Right ventricle myocardium superior (tissue), 1 donor: ENCODE measurements around the gene FH. TPM values are rescaled to one million over a fixed set of nuclear protein-coding genes. Genes with fewer than 3 reads are reported as not detected.

Source experiments
- ATAC-seq: fragments of 200-7000 bp; cut with Tn5 transposase; one replicate; pipeline ENCODE4 v1.9.1; 2020; ENCODE audit warnings: mild to moderate bottlenecking; ENCODE audit not compliant: poor library complexity
- DNase-seq: peaks from one replicate; pipeline ENCODE4 v3.0.0-alpha.2; 2020
- intact Hi-C: fragments of 100-400 bp; cut with DNase I; formaldehyde crosslinking; loops from one replicate; pipeline ENCODE4 v1.11.2; 2022
- total RNA-seq: library from RNA; stranded (reverse); fragmentation: NEBNext Ultra II Directional; extraction: Animal tissue kit (Norgen Biotek cat#: 25700); gene quantifications from one replicate; pipeline ENCODE4 v1.2.1, GENCODE V29; 2021
- donor health status: DM: no; HTN: yes; CAD: no; lungs with severe emphysema.

FH gene
- total RNA-seq, 1 donor from 2014 or later: 234 TPM

GRCh38 chr1:241531195-241532161, 11.9 kb upstream of the FH start:
- ATAC-seq: peak; percentile 91
- intact Hi-C loops: no loop called here
- DNase-seq: no peak

- DNase-seq (no peak), ATAC-seq (no peak)
- intact Hi-C loops: no loop called here
Observed at GRCh38 chr1:241527146-241527545, 7.6 kb upstream of the FH start.

- intact Hi-C loops: no loop called here
- no peak for ATAC-seq
- no peak for DNase-seq
Observed at GRCh38 chr1:241525026-241525425, 5.5 kb upstream of the FH start.

- intact Hi-C loops: no loop called here
- DNase-seq: no peak
- ATAC-seq: no peak
Observed at GRCh38 chr1:241521718-241522117, 2.2 kb upstream of the FH start.

- intact Hi-C loops: no loop called here
Observed at GRCh38 chr1:241520080-241520465, 518 bp upstream of the FH start.

GRCh38 chr1:241518476-241519307, 863 bp downstream of the FH start:
- ATAC-seq (peak; percentile 56), DNase-seq (no peak)
- intact Hi-C loops: no loop called here

More at GRCh38 chr1:241520080-241520465, 518 bp upstream of the FH start:
- ATAC-seq: no peak
- DNase-seq: no peak

GRCh38 chr1:241513378-241513777, 6.2 kb downstream of the FH start:
- intact Hi-C loops: no loop called here
- ATAC-seq (no peak), DNase-seq (no peak)

- DNase-seq (no peak), ATAC-seq (no peak)
- intact Hi-C loops: no loop called here
Observed at GRCh38 chr1:241507189-241507863, 12.2 kb downstream of the FH start.

GRCh38 chr1:241503444-241503843, 16.1 kb downstream of the FH start:
- DNase-seq (no peak), ATAC-seq (no peak)

GRCh38 chr1:241499910-241500309, 19.6 kb downstream of the FH start:
- ATAC-seq (no peak), DNase-seq (no peak)
- intact Hi-C loops: no loop called here

More at GRCh38 chr1:241503444-241503843, 16.1 kb downstream of the FH start:
- intact Hi-C loops: no loop called here

GRCh38 chr1:241495741-241496140, 23.8 kb downstream of the FH start:
- DNase-seq (no peak), ATAC-seq (no peak)
- intact Hi-C loops: no loop called here

- DNase-seq: no peak
- intact Hi-C loops: no loop called here
Observed at GRCh38 chr1:241488739-241489138, 30.8 kb downstream of the FH start.

GRCh38 chr1:241485554-241485992, 34.0 kb downstream of the FH start:
- DNase-seq (no peak), ATAC-seq (no peak)
- intact Hi-C loops: no loop called here

More at GRCh38 chr1:241488739-241489138, 30.8 kb downstream of the FH start:
- no peak for ATAC-seq

- ATAC-seq (no peak), DNase-seq (no peak)
- intact Hi-C loops: no loop called here
Observed at GRCh38 chr1:241485145-241485544, 34.4 kb downstream of the FH start.

GRCh38 chr1:241482761-241483250, 36.7 kb downstream of the FH start:
- ATAC-seq: no peak
- DNase-seq: no peak
- intact Hi-C loops: no loop called here

GRCh38 chr1:241479294-241479693, 40.3 kb downstream of the FH start:
- intact Hi-C loops: no loop called here
- no peak for ATAC-seq

GRCh38 chr1:241475671-241476070, 43.9 kb downstream of the FH start:
- no peak for ATAC-seq
- no peak for DNase-seq
- intact Hi-C loops: no loop called here

More at GRCh38 chr1:241479294-241479693, 40.3 kb downstream of the FH start:
- no peak for DNase-seq

GRCh38 chr1:241473026-241473425, 46.5 kb downstream of the FH start:
- intact Hi-C loops: no loop called here
- DNase-seq: no peak
- no peak for ATAC-seq
